Measurements from ENCODE around the gene UBC. TPM values are rescaled to one million over a fixed set of nuclear protein-coding genes. Genes with fewer than 3 reads are reported as not detected.

UBC gene
- total and polyA plus RNA-seq, 9 of the 15 experiments (the other 6 are each of a cell fraction or from before 2014, with no cell fraction given), result 533 to 1,153 (median 813) TPM

- TF ChIP-seq SFPQ (IDR thresholded peaks at IDR 0.05; ENCODE audit: low read depth, low read length) (no peak), YY1 (IDR thresholded peaks at IDR 0.05; ENCODE audit: borderline replicate concordance in 1 of 3, control insufficient read depth in 1 of 3, extremely low read depth in 1 of 3, insufficient read depth in 3 of 3, insufficient read length in 1 of 3, insufficient replicate concordance in 2 of 3, low read depth in 1 of 3, low read length in 2 of 3) (peak in 1 of 3 experiments; percentile 13), JUN (IDR thresholded peaks at IDR 0.05; ENCODE audit: borderline replicate concordance, low read depth, low read length) (peak; percentile 71), JUN (CRISPR knock-in tag; IDR thresholded peaks at IDR 0.05; ENCODE audit: borderline replicate concordance) (no peak), ARNT (IDR thresholded peaks at IDR 0.05) (peak in 1 of 2 experiments; percentile 75; a peak in 1 of 4 replicates), MYNN (IDR thresholded peaks at IDR 0.05) (no peak), MYNN (CRISPR knock-in tag; IDR thresholded peaks at IDR 0.05) (no peak), CREBBP (IDR thresholded peaks at IDR 0.05; ENCODE audit: low read depth, low read length) (no peak), NCOA1 (IDR thresholded peaks at IDR 0.05; ENCODE audit: low read depth) (peak; percentile 14; the same call in 1 of the 2 replicates), POLR2AphosphoS5 (IDR thresholded peaks at IDR 0.05; ENCODE audit: control insufficient read depth, insufficient read depth, low read depth, low read length) (no peak), AFF1 (IDR thresholded peaks at IDR 0.05; ENCODE audit: low read depth in 1 of 2, partially characterized antibody in 2 of 2) (no peak), ZBTB43 (CRISPR knock-in tag; IDR thresholded peaks at IDR 0.05) (no peak), PKNOX1 (IDR thresholded peaks at IDR 0.05) (0 out of 2 replicates have a peak, but pooled peaks have one; percentile 3), ZNF431 (CRISPR knock-in tag; IDR thresholded peaks at IDR 0.05) (no peak), MCM7 (IDR thresholded peaks at IDR 0.05) (no peak), SMARCC2 (IDR thresholded peaks at IDR 0.05; ENCODE audit: low read depth) (peak; percentile 40; the same call in 1 of the 2 replicates), HSF4 (CRISPR knock-in tag; IDR thresholded peaks at IDR 0.05; ENCODE audit: borderline replicate concordance) (no peak), ZNF644 (tag; IDR thresholded peaks at IDR 0.05; ENCODE audit: low read depth) (no peak)
Observed at GRCh38 chr12:124883263-124884130, 31.0 kb downstream of the UBC start (continued).

Data from K562 (cell line).